Hepatocyte (in vitro differentiated cells): ENCODE data around the gene DNAH5.

Experiments
- EZH2 ChIP-seq: fragments of 200-600 bp; sonication (generic); IDR thresholded peaks from 2 replicates; pipeline ENCODE4 v1.6.1; 2016; ENCODE audit warnings: antibody characterized with exemption, mild to moderate bottlenecking, borderline replicate concordance
- TF ChIP-seq, protein P1 (sequence below): fragments of 200-600 bp; sonication (generic); IDR thresholded peaks from 2 replicates; pipeline ENCODE4 v1.5.1; 2016; ENCODE audit warnings: antibody characterized with exemption, mild to moderate bottlenecking; ENCODE audit not compliant: poor library complexity

DNA sequence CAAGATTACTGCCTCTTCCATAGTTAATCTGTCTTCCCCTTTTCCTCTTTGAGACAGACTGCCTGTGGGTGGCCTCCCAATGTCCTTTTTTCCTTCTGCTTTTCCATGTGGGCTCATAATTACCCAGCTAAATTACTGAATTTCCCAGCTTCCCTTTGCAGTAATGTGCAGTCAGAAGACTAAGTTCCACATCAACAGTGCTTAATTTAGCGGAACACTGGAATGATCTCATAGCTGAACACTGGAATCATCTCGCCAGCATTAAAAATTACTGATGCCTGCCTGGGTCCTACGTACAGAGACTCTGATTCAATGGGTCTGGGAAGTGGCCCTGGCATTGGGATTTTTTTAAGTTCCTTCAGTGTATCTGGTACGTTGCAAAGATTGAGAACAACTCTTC is 84.3 kb downstream of the DNAH5 start:
- TF ChIP-seq, protein P1, sequence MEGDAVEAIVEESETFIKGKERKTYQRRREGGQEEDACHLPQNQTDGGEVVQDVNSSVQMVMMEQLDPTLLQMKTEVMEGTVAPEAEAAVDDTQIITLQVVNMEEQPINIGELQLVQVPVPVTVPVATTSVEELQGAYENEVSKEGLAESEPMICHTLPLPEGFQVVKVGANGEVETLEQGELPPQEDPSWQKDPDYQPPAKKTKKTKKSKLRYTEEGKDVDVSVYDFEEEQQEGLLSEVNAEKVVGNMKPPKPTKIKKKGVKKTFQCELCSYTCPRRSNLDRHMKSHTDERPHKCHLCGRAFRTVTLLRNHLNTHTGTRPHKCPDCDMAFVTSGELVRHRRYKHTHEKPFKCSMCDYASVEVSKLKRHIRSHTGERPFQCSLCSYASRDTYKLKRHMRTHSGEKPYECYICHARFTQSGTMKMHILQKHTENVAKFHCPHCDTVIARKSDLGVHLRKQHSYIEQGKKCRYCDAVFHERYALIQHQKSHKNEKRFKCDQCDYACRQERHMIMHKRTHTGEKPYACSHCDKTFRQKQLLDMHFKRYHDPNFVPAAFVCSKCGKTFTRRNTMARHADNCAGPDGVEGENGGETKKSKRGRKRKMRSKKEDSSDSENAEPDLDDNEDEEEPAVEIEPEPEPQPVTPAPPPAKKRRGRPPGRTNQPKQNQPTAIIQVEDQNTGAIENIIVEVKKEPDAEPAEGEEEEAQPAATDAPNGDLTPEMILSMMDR: no peak
- no peak for TF ChIP-seq EZH2
